Neural progenitor cell (in vitro differentiated cells): ENCODE measurements around the gene GCSH. TPM values are rescaled to one million over a fixed set of nuclear protein-coding genes. Genes with fewer than 3 reads are reported as not detected.

Experiments
- DNase-seq: peaks from one replicate; pipeline ENCODE4 v3.0.0-alpha.2; 2016; ENCODE audit warnings: low spot score
- H2AFZ ChIP-seq: fragments of 200-600 bp; sonication (generic); replicated peaks from 2 replicates; pipeline ENCODE4 v1.6.1; 2016; ENCODE audit warnings: antibody characterized with exemption
- H3F3A ChIP-seq: fragments of 200-600 bp; sonication (generic); 2 replicates; pipeline ENCODE4 v1.6.1; 2016; ENCODE audit warnings: antibody characterized with exemption, low read depth
- H3K27ac ChIP-seq: fragments of 200-600 bp; sonication (generic); 2 replicates; pipeline ENCODE4 v1.5.1; 2016; ENCODE audit warnings: mild to moderate bottlenecking
- H3K27me3 ChIP-seq: fragments of 200-600 bp; sonication (generic); 2 replicates; pipeline ENCODE4 v1.6.1; 2016; ENCODE audit warnings: mild to moderate bottlenecking, moderate library complexity
- H3K36me3 ChIP-seq: fragments of 200-600 bp; sonication (generic); 2 replicates; pipeline ENCODE4 v1.5.1; 2016
- H3K4me1 ChIP-seq: fragments of 200-600 bp; sonication (generic); 2 replicates; pipeline ENCODE4 v1.6.1; 2016; ENCODE audit warnings: mixed run types
- H3K4me2 ChIP-seq: fragments of 200-600 bp; sonication (generic); 2 replicates; pipeline ENCODE4 v1.6.1; 2016
- H3K4me3 ChIP-seq: fragments of 200-600 bp; sonication (generic); 2 replicates; pipeline ENCODE4 v1.5.1; 2016
- H3K79me2 ChIP-seq: fragments of 200-600 bp; sonication (generic); 2 replicates; pipeline ENCODE4 v1.6.1; 2016; ENCODE audit warnings: low read depth
- H3K9ac ChIP-seq: fragments of 200-600 bp; sonication (generic); 2 replicates; pipeline ENCODE4 v1.6.1; 2016
- H3K9me3 ChIP-seq: fragments of 200-600 bp; sonication (generic); 2 replicates; pipeline ENCODE4 v1.5.1; 2016; ENCODE audit warnings: low read depth
- H4K20me1 ChIP-seq: fragments of 200-600 bp; sonication (generic); 2 replicates; pipeline ENCODE4 v1.6.1; 2016; ENCODE audit warnings: low read depth
- H3K27ac Mint-ChIP-seq: 3 replicates; pipeline ENCODE4 v1.8.0; 2021; ENCODE audit warnings: mixed read lengths
- H3K27me3 Mint-ChIP-seq: 2 replicates; pipeline ENCODE4 v1.8.0; 2022; ENCODE audit warnings: low read depth, mild to moderate bottlenecking, inconsistent platforms, moderate library complexity, mixed read lengths; ENCODE audit not compliant: insufficient read depth
- H3K36me3 Mint-ChIP-seq: 3 replicates; pipeline ENCODE4 v1.8.0; 2021; ENCODE audit warnings: mixed read lengths
- H3K4me1 Mint-ChIP-seq: 3 replicates; pipeline ENCODE4 v1.8.0; 2021; ENCODE audit warnings: mixed read lengths
- H3K4me3 Mint-ChIP-seq: 3 replicates; pipeline ENCODE4 v1.8.0; 2021; ENCODE audit warnings: mild to moderate bottlenecking, moderate library complexity, mixed read lengths
- H3K9me3 Mint-ChIP-seq: 3 replicates; pipeline ENCODE4 v1.8.0; 2020; ENCODE audit warnings: mixed read lengths
- CTCF ChIP-seq: fragments of 200-600 bp; sonication (generic); IDR thresholded peaks from 2 replicates; pipeline ENCODE4 v1.5.1; 2017; ENCODE audit warnings: antibody characterized with exemption, mild to moderate bottlenecking
- EZH2 ChIP-seq: fragments of 200-600 bp; sonication (generic); IDR thresholded peaks from 2 replicates; pipeline ENCODE4 v1.6.1; 2017; ENCODE audit warnings: antibody characterized with exemption, mild to moderate bottlenecking, moderate library complexity
- EZH2phosphoT487 ChIP-seq: fragments of 200-600 bp; sonication (generic); IDR thresholded peaks from 2 replicates; pipeline ENCODE4 v1.6.1; 2017; ENCODE audit warnings: antibody characterized with exemption
- total RNA-seq: library from RNA; depleted of rRNA; stranded (reverse); fragments of >200 nt; gene quantifications from 2 replicates; pipeline ENCODE4 v1.2.3, GENCODE V29; 2015; ENCODE audit warnings: low replicate concordance

Gene GCSH
- total RNA-seq, 1 donor from 2014 or later = 235 TPM

GRCh38 chr16:81040131-81040530 is 56.1 kb downstream of the GCSH start:
- Mint-ChIP-seq H3K4me1 (peaks cover 41% of the 10 kb centered on the region), H3K27ac (no peak overlapping the region), H3K27me3 (peaks cover 4% of the 10 kb centered on the region), H3K9me3 (no peaks in the 10 kb centered on the region), H3K36me3 (peaks cover 52% of the 10 kb centered on the region), H3K4me3 (no peak overlapping the region)
- peak; percentile 3 for DNase-seq
- Histone ChIP-seq H3K27ac (peak overlapping the region; percentile 20), H3K9me3 (peaks cover 1% of the 10 kb centered on the region), H3K79me2 (peaks cover 64% of the 10 kb centered on the region), H3K4me2 (peak overlapping the region; percentile 61), H3K4me1 (peaks cover 37% of the 10 kb centered on the region), H3F3A (peaks cover 28% of the 10 kb centered on the region), H3K27me3 (no peaks in the 10 kb centered on the region), H2AFZ (no peak overlapping the region), H3K9ac (no peak overlapping the region), H3K4me3 (peak overlapping the region; percentile 18), H4K20me1 (peaks cover 77% of the 10 kb centered on the region), H3K36me3 (peaks cover 17% of the 10 kb centered on the region)
- TF ChIP-seq EZH2phosphoT487 (no peak), CTCF (no peak), EZH2 (no peak)

- H3K36me3 ChIP-seq = no peaks in the 10 kb centered on the region
- peak overlapping the region; percentile 96 for H3K4me2 ChIP-seq
- H4K20me1 ChIP-seq = peaks cover 56% of the 10 kb centered on the region
- H3K27me3 ChIP-seq = no peaks in the 10 kb centered on the region
- peaks cover 58% of the 10 kb centered on the region for H3K79me2 ChIP-seq
- H3K27ac ChIP-seq = no peak overlapping the region
- no peak for DNase-seq
- peaks cover 3% of the 10 kb centered on the region for H3K9me3 Mint-ChIP-seq
- H3K4me3 ChIP-seq = peak overlapping the region; percentile 99
- peaks cover 2% of the 10 kb centered on the region for H3K27me3 Mint-ChIP-seq
- peaks cover 26% of the 10 kb centered on the region for H3F3A ChIP-seq
- H3K9me3 ChIP-seq = peaks cover 7% of the 10 kb centered on the region
- TF ChIP-seq CTCF (no peak), EZH2 (no peak), EZH2phosphoT487 (no peak)
- H3K27ac Mint-ChIP-seq = peak overlapping the region; percentile 78
- H2AFZ ChIP-seq = no peak overlapping the region
- peak overlapping the region; percentile 95 for H3K4me3 Mint-ChIP-seq
- H3K36me3 Mint-ChIP-seq = peaks cover 28% of the 10 kb centered on the region
- H3K4me1 Mint-ChIP-seq = peaks cover 41% of the 10 kb centered on the region
- H3K4me1 ChIP-seq = peaks cover 37% of the 10 kb centered on the region
- H3K9ac ChIP-seq = peak overlapping the region; percentile 77
Observed at GRCh38 chr16:81036751-81037350, 59.3 kb downstream of the GCSH start.

- H3K27ac ChIP-seq = no peak overlapping the region
- H3K27me3 ChIP-seq = no peaks in the 10 kb centered on the region
- H2AFZ ChIP-seq = no peak overlapping the region
- Mint-ChIP-seq H3K4me3 (peak overlapping the region; percentile 95), H3K27ac (peak overlapping the region; percentile 78), H3K36me3 (peaks cover 23% of the 10 kb centered on the region), H3K9me3 (peaks cover 3% of the 10 kb centered on the region), H3K27me3 (peaks cover 2% of the 10 kb centered on the region), H3K4me1 (peaks cover 36% of the 10 kb centered on the region)
- TF ChIP-seq CTCF (no peak), EZH2phosphoT487 (no peak)
- H4K20me1 ChIP-seq = peaks cover 49% of the 10 kb centered on the region
- H3F3A ChIP-seq = peaks cover 20% of the 10 kb centered on the region
- H3K79me2 ChIP-seq = peaks cover 52% of the 10 kb centered on the region
- peak overlapping the region; percentile 99 for H3K4me3 ChIP-seq
- peak overlapping the region; percentile 96 for H3K4me2 ChIP-seq
- peak overlapping the region; percentile 77 for H3K9ac ChIP-seq
- H3K4me1 ChIP-seq = peaks cover 32% of the 10 kb centered on the region
- DNase-seq = peak; percentile 70
- H3K9me3 ChIP-seq = peaks cover 7% of the 10 kb centered on the region
- H3K36me3 ChIP-seq = no peaks in the 10 kb centered on the region
Observed at GRCh38 chr16:81035975-81036750, 60.0 kb downstream of the GCSH start.
